Stimulated activated CD8-positive, alpha-beta memory T cell treated with anti-CD3 and anti-CD28 coated beads, Interleukin-15, amount 100 ng/mL, for 4 hours (primary cell): ENCODE measurements around the gene B4GALNT4.
"Not testable (repeated sequence)": the region's sequence is repeated elsewhere in the genome, so short reads cannot be mapped to it uniquely, and the experiment has no call there.

ENCODE experiments used
- DNase-seq, 2 donors: peaks; one replicate each; pipeline ENCODE4 v3.0.0-alpha.2; 2020; ENCODE audit warnings: low read depth in 2 of 2

B4GALNT4 gene

DNA sequence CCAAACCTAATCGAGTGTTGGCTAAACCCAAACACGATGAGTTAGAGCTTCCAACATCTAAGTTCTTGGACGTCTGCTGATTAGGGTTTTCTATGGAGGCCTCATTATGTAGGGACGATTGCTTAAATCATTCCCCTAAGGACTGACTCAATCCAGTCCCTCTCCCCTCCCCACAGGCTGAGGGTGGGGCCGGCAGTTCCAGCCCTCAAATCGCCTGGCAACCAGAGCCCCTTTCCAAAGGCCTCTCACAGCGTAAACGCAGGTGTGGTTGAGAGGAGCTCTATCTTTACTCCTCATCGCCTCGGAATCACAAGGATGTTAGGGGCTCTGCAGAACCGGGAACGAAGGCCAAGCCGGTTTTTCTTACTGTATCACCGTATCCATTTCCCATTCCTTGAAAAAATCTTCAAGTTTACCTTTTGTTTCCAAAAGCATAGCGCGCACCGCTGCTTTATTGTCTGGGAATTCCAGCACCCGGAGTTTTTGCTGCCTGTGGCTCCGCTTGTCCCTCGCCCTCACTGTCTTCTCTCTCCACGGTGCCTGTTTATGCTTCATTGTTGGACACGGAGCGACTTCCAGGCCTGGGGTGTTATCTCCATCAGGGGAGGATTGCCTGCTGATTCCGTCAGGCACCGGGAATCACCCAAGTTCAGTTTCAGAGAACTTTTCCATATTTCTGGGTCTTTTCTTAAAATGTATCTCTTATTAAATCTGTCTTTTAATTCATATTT is 34.9 kb upstream of the B4GALNT4 start:
- DNase-seq: no peak

DNA sequence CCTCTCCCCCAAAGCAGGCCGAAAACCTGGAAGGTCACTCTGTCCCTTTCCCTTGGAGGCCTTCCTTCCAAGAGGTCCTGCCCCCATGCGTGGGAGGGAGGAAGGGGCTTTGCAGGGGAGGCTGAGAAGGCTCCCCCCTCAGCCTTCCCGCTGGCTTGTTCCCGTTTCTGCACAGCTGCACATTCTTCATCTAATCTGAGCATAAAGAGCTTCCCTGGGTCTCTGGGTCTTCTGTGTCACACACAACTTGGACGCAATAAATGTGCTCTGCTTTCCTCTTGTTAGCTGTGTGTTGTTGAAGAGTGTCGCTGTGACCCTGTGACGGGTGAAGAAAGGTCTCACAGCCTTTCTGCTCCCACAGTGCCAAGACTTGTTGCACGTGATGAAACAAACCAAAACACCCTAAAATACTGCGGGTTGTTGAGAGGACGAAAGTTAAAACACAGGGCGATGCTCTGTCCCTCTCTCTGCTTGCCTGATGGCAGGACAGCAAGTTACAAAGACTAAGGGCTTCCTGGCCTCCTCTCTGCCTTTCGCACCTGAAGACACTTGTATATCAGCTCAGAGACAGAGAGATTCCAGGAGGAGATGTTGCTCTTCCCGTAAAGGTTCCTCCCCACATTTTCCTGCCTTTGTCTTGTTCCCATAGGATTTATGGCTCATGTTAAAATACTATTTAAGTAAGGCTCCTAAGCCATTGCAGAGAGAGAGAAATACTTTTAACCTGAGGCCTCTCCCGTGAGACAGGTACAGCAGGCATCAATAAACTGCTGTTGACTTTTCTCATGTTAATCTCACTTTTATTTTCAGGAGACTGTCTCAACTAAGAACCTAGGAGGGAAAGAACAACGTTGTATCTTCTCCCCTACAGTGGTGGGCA is 33.3 kb upstream of the B4GALNT4 start:
- DNase-seq: no peak

DNA sequence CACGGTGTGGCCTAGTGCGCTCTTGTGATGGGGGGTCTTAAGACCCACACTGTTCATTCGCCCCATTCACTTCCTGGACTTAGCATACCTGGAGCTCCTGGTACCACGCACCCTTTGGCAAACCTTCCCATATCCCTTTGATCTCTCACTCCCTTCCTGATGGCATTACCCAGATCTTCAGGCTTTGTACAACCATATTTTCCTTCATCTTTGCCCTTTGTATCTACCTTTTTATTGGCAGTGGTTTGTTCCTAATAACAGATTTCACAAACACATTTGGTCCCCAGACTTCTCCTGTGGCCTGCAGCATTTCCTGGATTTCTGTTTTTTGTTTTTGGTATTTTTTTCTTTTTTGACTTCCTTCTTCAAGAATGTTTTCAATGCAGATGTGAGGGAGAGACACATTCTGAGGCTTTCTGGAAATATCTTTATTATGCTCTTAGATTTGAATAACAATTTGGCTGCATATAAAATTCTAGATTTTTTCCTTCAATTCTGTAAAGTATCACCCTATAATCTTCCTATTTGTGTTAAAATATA is 32.6 kb upstream of the B4GALNT4 start:
- no peak for DNase-seq

DNA sequence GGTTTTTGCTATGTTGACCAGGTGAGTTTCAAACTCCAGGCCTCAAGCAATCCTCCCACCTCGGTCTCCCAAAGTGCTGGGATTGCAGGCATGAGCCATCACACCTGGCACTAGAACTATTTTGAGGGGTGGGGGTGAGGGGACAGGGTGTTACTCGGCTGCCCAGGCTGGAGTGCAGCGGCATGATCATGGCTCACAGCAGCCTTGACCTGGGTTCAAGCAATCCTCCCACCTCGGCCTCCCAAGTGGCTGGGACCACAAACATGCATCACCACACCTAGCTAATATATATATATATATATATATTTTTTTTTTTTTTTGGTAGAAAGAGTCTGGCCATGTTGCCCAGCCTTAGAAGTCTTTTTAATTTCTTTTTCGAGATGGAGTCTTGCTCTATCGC is 31.6 kb upstream of the B4GALNT4 start:
- DNase-seq: no peak

DNA sequence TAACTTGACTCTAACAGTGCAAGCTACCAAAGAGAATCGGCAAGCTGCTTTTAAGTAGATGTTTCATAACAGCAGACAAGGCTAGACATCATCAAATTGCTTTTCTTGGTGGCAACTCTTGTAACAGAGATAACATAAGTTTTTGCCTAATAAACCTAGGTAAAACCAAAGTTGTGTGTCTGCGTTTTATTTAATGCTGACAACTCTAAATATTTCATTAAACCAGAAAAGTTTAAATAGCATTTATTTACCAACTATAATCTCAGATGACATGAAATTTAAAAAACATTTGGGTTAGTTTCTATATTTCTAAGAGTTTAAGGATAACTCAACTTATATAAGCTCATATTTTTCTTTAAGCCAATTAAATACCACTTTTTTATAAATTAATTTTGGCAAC is 29.3 kb upstream of the B4GALNT4 start:
- DNase-seq: no peak

DNA sequence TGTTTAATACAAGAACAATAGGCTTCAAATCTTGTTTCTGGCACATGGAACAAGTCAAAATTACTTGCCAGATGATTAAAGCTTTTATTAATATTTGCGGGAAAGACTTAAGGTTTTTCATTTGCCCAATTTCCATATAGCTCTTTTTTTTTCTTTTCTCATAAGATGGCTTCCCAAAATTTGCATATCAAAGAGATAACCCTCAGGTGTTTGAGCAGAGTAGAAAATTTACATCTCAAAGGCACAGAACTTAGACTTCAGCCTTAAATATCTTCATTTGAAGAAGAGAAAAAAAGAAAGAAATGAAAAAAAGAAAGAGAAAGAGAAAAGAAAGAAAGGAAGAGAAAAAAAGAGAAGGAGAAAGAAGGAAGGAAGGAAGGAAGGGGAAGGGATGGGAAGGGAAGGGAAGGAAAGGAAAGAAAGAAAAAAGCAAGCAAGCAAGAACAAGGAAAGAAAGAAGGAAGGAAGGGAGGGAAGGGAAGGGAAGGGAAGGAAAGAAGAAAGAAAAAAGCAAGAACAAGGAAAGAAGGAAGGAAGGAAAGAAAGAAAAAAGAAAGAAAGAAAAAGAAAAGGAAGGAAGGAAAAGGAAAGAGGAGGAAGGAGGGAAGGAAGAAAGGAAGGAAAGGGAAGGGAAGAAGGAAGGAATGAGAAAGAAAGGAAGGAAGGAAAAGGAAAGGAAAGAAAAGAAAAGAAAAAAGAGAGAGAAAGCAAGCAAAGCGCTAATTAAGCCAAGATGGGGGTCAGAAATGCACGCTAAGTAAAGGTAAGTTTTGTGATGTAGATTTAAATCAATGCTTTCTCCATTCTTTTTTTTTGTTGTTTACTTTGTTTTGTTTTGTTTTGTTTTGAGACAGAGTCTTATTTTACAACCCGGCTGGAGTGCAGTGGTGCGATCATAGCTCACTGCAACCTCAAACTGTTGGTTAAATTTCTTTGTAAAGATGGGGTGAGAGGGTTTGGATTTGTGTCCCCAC is 28.5 kb upstream of the B4GALNT4 start:
- no peak for DNase-seq

DNA sequence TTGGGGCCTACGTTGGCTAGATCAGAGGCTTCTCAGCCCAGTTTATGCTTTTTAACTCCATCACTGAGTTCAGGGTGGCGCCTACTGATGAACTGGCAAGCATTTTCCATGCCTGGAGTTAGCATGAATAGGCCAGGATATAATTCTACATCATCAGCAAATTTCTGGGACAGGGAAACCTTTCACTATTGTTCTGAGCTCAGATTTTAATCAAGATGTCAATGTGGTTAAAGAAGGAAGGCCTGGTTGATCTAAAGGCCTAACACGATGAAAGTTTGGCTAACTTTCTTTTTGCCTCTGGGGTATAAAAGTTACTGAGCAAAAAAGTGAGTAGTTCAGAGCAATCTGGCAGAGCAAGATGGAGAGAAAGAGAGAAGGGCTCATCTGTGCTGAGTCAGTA is 27.0 kb upstream of the B4GALNT4 start:
- no peak for DNase-seq

DNA sequence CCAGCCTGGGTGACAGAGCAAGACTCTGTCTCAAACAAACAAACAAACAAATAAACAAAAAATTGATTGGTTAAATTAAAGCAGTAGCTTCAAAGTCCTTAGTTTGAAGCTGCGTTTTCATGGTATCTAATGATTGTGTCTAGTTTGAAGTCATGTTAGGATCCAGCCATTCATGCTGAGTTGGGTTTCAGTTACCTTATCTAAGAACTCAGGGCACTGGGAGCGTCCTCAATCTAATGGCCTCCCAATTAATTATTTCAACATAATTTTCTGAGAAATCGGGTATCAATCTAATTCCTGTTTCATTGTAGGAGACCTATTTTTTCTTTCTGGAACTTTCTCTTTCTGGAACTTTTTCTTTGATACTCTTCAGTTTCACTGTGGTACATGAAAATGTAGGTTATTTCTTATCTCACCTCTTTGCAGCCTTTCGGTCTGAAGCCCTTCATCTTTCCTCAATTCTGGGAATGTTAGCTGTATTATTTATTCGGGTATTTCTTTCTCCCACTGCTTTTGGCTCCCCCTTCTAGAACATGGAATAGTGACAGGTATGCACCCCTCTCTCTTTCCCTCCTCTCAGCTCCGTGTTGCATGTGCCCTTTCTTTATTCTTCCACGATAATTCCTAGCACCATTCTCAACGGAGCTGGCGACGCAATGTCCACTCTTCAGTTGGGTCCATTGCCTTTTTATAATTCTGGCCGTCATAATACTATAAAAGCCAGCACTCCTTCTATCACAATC is 24.3 kb upstream of the B4GALNT4 start:
- no peak for DNase-seq

DNA sequence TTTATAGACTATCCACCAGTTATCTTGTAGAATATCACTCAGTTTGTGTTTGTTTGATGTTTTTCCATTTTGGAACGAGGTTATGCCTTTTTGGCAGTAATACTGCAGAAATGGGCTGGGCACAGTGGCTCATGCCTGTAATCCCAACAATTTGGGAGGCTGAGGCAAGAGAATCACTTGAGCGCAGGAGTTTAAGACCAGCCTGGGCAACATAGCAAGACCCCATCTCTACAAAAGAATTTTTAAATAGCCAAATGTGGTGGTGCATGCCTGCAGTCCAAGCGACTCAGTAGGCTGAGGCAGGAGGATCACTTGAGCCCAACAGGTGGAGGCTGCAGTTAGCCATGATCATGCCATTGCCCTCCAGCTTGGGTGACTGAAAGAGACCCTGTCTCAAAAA is 22.8 kb upstream of the B4GALNT4 start:
- no peak for DNase-seq

DNA sequence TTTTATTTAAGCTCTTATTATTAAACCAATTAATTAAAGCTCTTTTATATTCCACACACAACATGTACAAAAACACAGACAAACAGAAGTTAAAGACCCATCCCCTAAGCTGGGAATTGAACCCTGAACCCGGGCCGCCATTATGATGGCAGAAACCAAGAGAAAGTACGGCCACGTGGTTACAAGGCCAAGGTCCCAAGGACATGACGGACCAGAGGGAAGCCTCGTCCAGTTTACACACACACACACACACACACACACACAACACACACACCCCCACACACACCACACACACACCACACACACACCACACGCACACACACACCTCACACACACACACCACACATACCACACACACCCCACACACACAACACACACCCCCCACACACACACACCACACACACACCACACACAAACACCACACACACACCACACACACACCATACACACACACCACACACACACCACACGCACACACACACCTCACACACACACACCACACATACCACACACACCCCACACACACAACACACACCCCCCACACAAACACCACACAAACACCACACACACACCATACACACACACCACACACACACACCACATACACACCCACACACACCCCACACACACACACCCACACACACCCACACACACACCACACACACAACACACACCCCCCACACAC is 19.9 kb upstream of the B4GALNT4 start:
- not testable (repeated sequence) for DNase-seq

DNA sequence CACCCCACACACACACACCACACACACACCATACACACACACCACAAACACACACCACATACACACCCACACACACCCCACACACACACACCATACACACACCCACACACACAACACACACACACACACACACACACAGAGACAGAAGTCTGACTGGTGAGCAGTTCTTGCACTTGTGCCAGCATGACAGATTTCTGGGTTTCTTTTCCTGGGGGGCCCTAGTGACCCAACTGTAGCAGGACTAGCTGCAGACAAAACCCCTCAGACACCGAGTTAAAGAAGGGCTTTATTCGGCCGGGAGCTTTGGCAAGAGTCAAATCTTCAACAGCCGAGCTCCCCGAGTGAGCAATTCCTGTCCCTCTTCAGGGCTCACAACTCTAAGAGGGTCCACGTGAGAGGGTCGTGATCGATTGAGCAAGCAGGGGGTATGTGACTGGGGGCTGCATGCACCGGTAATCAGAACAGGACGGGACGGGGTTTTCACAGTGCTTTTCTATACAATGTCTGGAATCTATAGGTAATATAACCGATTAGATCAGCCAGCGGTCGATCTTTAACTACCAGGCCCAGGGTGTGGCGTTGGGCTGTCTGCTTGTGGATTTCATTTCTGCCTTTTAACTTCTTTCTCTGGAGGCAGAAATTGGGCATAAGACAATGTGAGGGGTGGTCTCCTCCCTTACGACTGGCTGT is 19.1 kb upstream of the B4GALNT4 start:
- not testable (repeated sequence) for DNase-seq

DNA sequence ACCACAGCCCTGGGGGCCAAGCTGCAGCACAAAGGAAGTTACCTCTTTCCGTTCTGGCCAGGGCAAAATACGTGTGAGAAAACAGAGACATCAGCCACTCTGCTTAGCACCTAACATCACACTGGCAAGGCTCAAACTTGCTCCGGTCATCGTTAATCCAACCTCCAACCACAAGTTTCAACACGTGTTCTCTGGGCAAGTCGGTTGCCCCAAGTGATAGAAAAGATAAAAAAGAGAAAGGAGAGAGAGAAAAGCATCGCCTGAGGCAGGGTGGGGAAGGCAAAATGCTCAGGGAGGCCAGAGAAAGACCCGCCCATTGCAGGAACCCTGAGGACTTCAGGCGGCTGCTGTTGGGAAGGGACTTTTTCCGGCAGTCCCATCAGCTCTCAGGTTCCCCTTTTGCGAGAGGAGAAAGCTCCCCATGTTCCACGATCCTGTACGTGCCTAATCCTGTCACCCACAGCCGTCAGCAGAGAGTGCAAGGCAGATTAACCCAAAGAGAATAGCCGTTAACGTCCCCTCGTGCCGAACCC is 18.5 kb upstream of the B4GALNT4 start:
- no peak for DNase-seq

DNA sequence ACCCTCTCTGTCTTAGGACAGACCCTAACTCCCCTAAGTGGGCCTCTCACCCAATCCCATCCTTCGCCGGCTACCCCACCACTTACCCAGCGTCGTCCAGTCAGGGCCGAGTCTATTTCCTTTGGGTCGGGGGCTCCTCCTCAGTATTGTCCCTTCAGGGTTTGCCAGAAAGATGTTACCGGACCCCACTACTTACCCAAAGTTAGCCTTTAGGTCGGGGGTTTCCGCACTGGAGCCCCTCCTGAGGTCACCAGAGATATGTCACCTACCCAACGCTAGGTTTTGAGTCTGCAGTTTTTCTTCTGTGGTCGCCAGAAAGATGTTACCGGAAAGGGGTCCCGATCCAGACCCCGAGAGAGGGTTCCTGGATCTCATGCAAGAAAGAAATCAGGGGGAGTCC is 17.9 kb upstream of the B4GALNT4 start:
- DNase-seq: no peak

DNA sequence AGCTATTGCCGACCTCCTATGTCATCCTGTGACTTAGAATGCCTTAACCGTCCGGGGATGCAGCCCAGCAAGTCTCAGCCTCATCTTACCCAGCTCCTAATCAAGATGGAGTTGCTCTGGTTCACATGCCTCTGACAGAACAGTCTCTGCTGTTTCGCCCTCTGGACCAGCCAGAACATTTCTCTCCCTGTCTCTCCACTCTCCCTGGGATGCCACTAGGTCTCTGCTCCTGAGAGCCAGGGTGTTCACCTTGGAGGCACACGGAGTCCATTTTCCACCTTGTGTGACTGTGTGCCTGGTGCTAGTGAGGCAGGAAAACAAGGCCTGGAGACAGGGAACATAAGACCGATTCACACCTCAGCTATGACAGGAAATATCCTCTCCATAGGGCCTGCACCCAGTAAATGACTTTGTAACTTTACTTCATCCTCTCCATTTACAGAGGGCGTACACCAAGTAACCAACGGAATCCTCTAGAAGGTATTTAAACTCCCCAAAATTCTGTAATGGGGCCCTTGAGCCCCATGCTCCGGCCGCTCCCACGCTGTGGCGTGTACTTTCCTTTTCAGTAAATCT is 16.8 kb upstream of the B4GALNT4 start:
- no peak for DNase-seq

DNA sequence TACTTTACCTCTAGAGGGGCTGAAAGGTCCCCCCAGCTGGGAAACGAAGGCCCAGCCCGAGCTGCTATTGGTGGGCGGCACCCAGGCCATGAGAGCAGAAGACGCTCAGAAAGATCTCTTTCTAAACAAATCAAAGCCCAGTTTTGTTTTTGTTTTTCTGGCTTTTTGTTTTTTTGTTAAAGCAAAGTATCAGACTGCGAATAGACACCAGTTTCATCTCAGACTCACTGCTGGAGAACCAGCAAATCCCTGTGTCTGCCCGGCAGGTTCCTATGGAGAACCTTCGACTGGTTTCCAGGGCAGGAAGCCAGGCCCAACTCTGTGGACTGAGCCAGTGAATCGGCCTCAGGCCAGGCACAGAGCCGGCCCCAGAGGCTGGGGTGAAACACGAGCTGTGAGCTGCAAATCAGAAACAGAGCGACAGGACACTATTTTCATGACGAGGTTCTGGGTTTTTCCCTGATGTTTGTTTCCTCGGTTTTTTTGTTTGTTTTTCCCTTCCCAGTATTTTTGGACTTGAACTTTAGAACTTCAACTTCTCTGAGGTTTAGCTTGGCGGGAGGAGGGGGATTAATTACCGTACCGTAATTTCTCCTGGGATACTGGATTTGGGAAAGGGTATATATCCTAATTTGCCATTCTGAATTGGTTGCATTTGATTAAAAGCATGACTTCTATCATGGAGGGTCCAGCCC is 16.0 kb upstream of the B4GALNT4 start:
- DNase-seq: no peak

DNA sequence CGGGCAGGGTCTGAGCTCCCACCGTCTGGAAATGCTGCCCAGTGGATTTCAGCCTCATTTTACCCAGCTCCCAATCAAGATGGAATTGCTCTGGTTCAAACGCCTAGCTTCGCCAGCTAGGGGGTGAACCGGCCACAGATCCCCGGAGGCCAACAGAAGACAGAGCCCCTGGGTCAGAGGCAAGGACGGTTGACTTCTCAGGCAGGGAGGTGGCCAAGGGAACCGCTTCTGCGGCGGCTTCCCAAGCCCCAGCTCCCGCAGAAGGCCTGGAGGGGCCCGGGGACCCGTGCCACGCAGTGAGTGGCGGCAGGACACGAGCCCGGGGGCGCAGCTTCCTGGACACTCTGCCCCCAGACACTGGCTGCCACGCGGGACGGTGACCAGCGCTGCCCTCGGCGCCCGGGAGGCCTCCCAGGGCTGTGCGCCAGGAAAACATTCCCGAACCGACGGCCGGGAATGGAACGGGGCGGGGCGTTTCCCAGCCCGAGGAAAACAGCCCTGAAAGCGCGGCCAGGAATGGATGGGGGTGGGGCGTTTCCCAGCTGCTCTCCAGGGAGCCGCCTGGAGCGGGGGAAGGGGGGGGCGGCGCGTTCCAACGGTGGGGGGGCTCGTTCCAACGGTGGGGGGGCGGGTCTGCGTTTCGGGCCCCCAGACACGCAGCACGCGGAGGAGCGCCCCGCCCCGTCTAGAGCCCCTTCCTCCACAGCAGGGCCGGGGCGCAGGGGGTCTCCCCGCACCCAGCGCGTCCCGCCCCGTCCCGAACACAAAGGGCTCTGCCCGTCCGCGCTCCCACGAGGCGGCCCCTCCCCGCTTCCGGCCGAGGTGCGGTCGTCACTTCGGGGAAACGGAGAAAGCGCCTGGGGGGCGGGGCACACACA is 13.5 kb upstream of the B4GALNT4 start:
- peak; percentile 76 to 77 for DNase-seq

DNA sequence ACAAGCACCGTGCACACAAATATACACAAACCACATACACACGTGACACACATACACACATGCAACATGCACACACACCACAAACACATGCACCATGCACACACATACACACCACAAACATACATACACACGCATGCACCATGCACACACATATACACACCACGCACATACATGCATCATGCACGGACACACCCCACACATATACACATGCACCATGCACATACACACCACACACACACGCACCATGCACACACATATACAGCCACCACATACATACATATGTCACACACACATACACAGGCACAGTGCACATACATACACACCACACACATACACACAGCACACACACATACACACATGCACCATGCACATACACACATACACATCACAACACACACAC is 12.7 kb upstream of the B4GALNT4 start:
- no peak for DNase-seq

DNA sequence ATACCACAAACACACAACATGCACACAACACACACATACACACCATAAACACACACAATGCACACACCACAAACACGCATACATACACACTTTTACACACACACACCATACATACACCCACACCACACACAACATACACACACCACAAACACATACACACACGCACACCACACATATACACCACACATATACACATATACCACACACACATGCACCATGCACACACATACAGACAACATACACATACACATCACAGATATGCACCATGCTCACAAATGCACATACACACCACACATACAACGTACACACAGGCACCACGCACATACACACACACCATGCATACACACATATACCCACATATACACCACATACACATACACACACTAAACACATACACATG is 11.7 kb upstream of the B4GALNT4 start:
- no peak for DNase-seq
